ENCODE data around the gene TRAPPC13. TPM values are rescaled to one million over a fixed set of nuclear protein-coding genes. Genes with fewer than 3 reads are reported as not detected.

TRAPPC13 gene
- total and polyA plus RNA-seq, 2 of the 13 experiments (the other 11 are each of a cell fraction or from before 2014, with no cell fraction given) = 8.4 to 19.6 TPM

DNA sequence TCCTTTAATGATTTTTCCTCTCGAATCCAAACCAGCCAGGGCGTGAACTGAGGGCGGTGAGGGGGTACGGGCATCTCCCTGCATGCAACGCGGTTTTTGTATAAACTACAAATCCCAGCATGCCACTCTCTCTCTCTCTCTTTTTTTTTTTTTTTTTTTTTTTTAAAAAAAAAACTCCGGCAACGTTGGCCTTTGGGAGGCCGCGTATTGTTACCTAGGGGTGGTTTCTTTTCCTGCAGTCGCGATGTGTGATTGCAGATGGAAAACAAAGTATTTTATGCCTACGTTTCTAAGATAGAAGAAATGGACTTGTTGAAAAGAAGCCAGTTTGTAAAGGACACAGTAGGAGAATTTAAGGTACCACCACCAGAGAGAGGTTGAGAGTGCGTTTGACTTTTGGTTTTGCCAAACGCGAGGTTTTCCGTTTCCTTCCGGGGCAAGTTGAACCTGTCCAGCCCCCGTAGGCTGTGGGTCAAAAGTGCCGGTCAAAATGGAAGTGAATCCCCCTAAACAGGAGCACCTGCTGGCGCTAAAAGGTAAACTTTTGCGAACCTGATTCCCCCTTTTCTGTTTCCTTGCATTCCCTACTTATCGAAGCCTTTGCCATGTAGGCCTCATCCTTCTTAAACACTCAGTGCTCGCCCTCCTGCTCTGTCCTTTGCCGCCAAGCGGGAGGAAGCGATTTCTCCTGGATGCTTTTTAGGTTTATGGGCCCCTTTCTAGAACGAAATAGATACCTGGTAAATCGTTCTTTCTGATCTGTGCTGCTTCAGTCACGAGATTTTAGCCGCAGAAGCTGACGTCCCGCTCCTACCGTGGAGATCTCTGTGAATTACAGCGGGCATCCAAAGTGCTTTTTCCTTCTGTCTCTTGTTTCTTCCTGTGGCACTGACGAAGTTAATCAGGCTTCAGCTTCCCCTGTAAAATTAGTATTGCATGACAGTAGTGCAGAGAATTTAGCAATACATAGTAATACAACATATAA lies at the start of gene TRAPPC13, which contains the start of gene SHLD3 (continued):
- TF ChIP-seq, protein P1, sequence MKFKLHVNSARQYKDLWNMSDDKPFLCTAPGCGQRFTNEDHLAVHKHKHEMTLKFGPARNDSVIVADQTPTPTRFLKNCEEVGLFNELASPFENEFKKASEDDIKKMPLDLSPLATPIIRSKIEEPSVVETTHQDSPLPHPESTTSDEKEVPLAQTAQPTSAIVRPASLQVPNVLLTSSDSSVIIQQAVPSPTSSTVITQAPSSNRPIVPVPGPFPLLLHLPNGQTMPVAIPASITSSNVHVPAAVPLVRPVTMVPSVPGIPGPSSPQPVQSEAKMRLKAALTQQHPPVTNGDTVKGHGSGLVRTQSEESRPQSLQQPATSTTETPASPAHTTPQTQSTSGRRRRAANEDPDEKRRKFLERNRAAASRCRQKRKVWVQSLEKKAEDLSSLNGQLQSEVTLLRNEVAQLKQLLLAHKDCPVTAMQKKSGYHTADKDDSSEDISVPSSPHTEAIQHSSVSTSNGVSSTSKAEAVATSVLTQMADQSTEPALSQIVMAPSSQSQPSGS (CRISPR knock-in tag; IDR thresholded peaks at IDR 0.05) = peak; percentile 19; the same call in 1 of the 2 replicates
- no peak for TF ChIP-seq MBD4 (IDR thresholded peaks at IDR 0.05; ENCODE audit: borderline replicate concordance, low read length)
- peak; percentile 34; the same call in 1 of the 2 replicates for TF ChIP-seq EHMT2 (IDR thresholded peaks at IDR 0.05; ENCODE audit: borderline replicate concordance, low read depth, low read length)
- TF ChIP-seq POLR2G (IDR thresholded peaks at IDR 0.05; ENCODE audit: low read depth, low read length) = peak; percentile 78
- no peak for TF ChIP-seq TP53 (CRISPR knock-in tag; conservative IDR thresholded peaks at IDR 0.05)
- peak; percentile 69; the same call in 1 of the 2 replicates for TF ChIP-seq BRD4 (CRISPR knock-in tag; IDR thresholded peaks at IDR 0.05)
- TF ChIP-seq ZNF724P (CRISPR knock-in tag; IDR thresholded peaks at IDR 0.05; ENCODE audit: borderline replicate concordance) = no peak
- TF ChIP-seq SMAD3 (CRISPR knock-in tag; IDR thresholded peaks at IDR 0.05) = peak; percentile 50; the same call in 1 of the 2 replicates
- peak; percentile 44; the same call in 1 of the 2 replicates for TF ChIP-seq HNF1B (CRISPR knock-in tag; IDR thresholded peaks at IDR 0.05)
- TF ChIP-seq MEF2D (CRISPR knock-in tag; IDR thresholded peaks at IDR 0.05) = no peak
- peak; percentile 95 for TF ChIP-seq KMT2B (CRISPR knock-in tag; IDR thresholded peaks at IDR 0.05)
- peak; percentile 86 for TF ChIP-seq SAP130 (CRISPR knock-in tag; IDR thresholded peaks at IDR 0.05; ENCODE audit: low read depth)
- TF ChIP-seq POLR2AphosphoS5 (IDR thresholded peaks at IDR 0.05; ENCODE audit: low read depth, low read length) = peak; percentile 74
- TF ChIP-seq ZNF558 (CRISPR knock-in tag; IDR thresholded peaks at IDR 0.05; ENCODE audit: borderline replicate concordance) = no peak
- TF ChIP-seq, protein P2, sequence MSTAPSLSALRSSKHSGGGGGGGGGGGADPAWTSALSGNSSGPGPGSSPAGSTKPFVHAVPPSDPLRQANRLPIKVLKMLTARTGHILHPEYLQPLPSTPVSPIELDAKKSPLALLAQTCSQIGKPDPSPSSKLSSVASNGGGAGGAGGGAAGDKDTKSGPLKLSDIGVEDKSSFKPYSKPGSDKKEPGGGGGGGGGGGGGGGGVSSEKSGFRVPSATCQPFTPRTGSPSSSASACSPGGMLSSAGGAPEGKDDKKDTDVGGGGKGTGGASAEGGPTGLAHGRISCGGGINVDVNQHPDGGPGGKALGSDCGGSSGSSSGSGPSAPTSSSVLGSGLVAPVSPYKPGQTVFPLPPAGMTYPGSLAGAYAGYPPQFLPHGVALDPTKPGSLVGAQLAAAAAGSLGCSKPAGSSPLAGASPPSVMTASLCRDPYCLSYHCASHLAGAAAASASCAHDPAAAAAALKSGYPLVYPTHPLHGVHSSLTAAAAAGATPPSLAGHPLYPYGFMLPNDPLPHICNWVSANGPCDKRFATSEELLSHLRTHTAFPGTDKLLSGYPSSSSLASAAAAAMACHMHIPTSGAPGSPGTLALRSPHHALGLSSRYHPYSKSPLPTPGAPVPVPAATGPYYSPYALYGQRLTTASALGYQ (CRISPR knock-in tag; IDR thresholded peaks at IDR 0.05) = peak; percentile 45; the same call in 1 of the 2 replicates
- TF ChIP-seq ASH2L (IDR thresholded peaks at IDR 0.05; ENCODE audit: insufficient read length, low read depth, low read length) = peak; percentile 94
- 0 out of 4 replicates have a peak, but pooled peaks of 1 of the 2 experiments have one; percentile 22 for TF ChIP-seq REST (IDR thresholded peaks at IDR 0.05; ENCODE audit: borderline replicate concordance in 1 of 2, low read depth in 1 of 2, low read length in 2 of 2)
- TF ChIP-seq SALL1 (CRISPR knock-in tag; IDR thresholded peaks at IDR 0.05) = peak; percentile 34; the same call in 1 of the 2 replicates
- no peak for TF ChIP-seq ZNF737 (CRISPR knock-in tag; IDR thresholded peaks at IDR 0.05; ENCODE audit: borderline replicate concordance)
- peak; percentile 86 for TF ChIP-seq KMT2A (CRISPR knock-in tag; IDR thresholded peaks at IDR 0.05)
